Omental fat pad (tissue), 4 donors: Measurements from ENCODE around the gene TOM1. TPM values are rescaled to one million over a fixed set of nuclear protein-coding genes. Genes with fewer than 3 reads are reported as not detected.

Experiments used
- ATAC-seq: fragments of 150-250 bp; one replicate; pipeline ENCODE4 v1.9.1; 2016; ENCODE audit warnings: mild to moderate bottlenecking, moderate library complexity; ENCODE audit not compliant: low FRiP score
- DNase-seq: peaks from one replicate; pipeline ENCODE4 v3.0.0-alpha.2; 2019; ENCODE audit warnings: low spot score
- CTCF ChIP-seq, 3 donors: fragments of 450-650 bp; IDR thresholded peaks; one replicate each; pipeline ENCODE4 v1.5.1; 2016 to 2017; ENCODE audit warnings: antibody characterized with exemption in 3 of 3, mild to moderate bottlenecking in 3 of 3, moderate library complexity in 2 of 3
- total RNA-seq, 4 donors: library from RNA; depleted of rRNA; stranded (reverse); fragments of >200 nt; gene quantifications; one replicate each; pipeline ENCODE4 v1.1.0, GENCODE V29; 2016

Gene TOM1
- total RNA-seq, 4 donors from 2014 or later = 65.6 to 109 (median 93.2) TPM

GRCh38 chr22:35323305-35323704 is 23.6 kb downstream of the TOM1 start:
- TF ChIP-seq CTCF (IDR thresholded peaks at IDR 0.05) = no peak
- no peak for DNase-seq
- ATAC-seq = no peak

DNA sequence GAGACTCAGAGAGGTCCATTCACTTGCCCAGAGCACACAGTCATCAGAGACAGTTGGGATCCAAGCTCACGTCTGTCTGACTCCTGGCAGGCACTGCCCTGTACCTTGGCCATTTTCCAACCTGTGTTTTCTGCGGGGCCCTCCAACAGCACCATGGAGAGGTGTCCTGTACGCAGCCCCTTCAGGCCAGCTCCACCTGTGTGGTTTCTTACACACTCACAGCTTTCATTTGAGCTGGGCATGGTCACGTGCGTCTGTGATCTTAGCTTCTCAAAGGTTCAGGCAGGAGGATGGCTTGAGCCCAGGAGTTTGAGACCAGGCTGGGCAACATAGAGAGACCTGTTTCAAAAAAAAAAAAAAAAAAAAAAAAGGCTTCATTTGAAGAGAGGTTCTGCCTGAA is 24.4 kb downstream of the TOM1 start:
- TF ChIP-seq CTCF (IDR thresholded peaks at IDR 0.05) = no peak
- DNase-seq (no peak), ATAC-seq (no peak)

DNA sequence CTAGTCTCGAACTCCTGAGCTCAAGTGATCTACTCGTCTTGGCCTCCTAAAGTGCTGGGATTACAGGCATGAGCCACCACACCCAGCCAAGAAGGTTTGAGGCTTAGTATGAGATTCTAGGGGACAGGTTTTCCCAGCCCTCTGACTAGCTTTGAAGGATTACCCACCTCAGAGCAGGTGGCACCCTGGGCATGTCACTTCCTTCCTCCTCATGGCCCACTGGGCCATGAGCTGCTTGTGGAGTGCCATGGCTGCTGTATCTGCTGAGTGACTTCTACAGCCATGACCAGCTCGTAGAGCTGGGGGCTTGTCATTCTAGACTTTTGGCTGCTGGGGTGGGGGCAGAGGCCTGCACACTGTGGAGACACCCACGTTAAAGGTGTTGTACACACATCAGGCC is 25.1 kb downstream of the TOM1 start:
- no peak for ATAC-seq
- no peak for TF ChIP-seq CTCF (IDR thresholded peaks at IDR 0.05)
- DNase-seq = no peak

DNA sequence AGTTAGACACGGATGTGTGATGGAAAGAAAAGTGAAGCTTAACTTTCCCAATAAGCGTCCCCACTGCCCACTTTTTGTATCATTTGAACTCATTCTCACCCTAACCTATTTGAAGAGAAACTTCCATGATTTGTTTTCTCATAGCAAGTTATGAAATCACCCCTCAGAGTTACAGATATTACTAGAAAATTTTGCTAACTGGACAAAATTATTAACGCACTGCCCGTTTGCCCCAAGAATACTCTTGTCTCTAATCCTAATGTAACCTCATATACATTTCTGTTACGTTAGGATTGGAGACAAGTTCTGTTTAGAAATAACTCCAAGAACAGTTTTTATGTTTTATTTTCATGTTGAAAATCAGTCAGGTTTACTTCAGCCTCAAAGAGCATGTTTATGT is 25.5 kb downstream of the TOM1 start:
- DNase-seq (no peak), ATAC-seq (no peak)
- TF ChIP-seq CTCF (IDR thresholded peaks at IDR 0.05) = no peak

DNA sequence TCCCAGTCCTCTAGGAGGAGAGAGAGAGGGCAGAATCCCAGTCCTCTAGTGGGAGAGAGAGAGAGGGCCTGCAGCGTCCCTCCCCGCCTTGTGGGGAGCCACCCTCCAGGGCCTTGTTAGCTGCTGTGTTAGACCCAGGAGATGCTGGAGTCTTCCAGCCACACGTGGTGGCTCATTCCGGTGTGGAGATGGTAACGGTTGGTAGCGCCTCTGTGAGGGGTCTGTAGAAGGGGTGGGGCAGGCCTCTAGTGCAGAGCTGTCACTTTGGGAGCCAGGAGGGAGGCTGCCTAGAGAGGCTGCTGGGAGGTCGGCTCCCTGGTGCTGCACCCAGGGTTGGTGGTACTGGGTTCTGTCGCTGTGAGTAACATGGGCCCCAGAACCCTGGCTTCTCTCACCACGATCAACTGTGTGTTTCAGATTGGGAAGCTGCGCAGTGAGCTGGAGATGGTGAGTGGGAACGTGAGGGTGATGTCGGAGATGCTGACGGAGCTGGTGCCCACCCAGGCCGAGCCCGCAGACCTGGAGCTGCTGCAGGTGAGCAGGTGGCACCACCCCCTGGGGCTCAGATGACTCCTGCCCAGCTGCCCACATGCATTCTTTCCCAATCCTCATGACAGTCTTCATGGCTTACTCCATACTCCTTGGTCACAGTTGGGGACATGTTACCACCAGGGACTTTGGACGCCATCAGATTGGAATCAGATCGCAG is 27.3 kb downstream of the TOM1 start:
- no peak for TF ChIP-seq CTCF (IDR thresholded peaks at IDR 0.05)
- DNase-seq (no peak), ATAC-seq (no peak)

GRCh38 chr22:35327690-35328471 is 28.2 kb downstream of the TOM1 start:
- ATAC-seq (no peak), DNase-seq (no peak)
- TF ChIP-seq CTCF (IDR thresholded peaks at IDR 0.05) = no peak

DNA sequence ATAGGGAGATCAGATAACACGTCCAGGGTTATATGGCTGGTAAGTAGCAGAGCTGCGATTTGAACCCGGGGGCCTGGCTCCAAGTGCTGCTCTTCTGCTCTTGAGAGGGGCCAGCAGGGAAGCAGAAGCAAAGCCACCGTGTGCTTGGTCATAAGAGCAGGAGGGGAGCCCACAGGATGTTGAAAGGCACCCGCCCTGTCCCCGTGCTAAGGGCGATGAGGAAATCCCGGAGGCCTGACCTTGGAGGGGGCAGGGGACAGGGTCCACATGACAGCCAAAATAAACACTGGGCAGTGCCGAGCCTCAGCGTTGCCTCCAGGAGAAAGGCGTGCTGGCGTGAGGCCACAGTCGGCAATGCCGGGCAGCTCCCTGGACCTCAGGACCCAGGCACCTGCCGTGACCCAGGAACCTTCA is 28.8 kb downstream of the TOM1 start:
- ATAC-seq (no peak), DNase-seq (no peak)
- no peak for TF ChIP-seq CTCF (IDR thresholded peaks at IDR 0.05)
